Ramos (cell line): ENCODE results near the gene GCH1.
"Not testable (repeated sequence)": the region's sequence is repeated elsewhere in the genome, so short reads cannot be mapped to it uniquely, and the experiment has no call there.

Experiments
- in situ Hi-C: fragments of 300-500 bp; cut with MboI; formaldehyde crosslinking; loops from one replicate; pipeline ENCODE4 v1.14.3; 2022; ENCODE audit warnings: low sequenced_read_pairs; ENCODE audit not compliant: unreplicated experiment

The GCH1 gene

GRCh38 chr14:54805445-54806322, 96.9 kb downstream of the GCH1 start:
- in situ Hi-C loops = no loop called here

GRCh38 chr14:54805070-54805444, 97.6 kb downstream of the GCH1 start:
- in situ Hi-C loops = no loop called here

GRCh38 chr14:54804538-54805041, 98.0 kb downstream of the GCH1 start:
- in situ Hi-C loops = no loop called here

GRCh38 chr14:54803926-54804537, 98.6 kb downstream of the GCH1 start:
- in situ Hi-C loops = no loop called here

- in situ Hi-C loops = no loop called here
These were observed 99.2 kb downstream of the GCH1 start for GRCh38 chr14:54803396-54803795.

- in situ Hi-C loops = not testable (repeated sequence)
These were observed 101.1 kb downstream of the GCH1 start for GRCh38 chr14:54801482-54801881.

GRCh38 chr14:54798465-54799124, 104.0 kb downstream of the GCH1 start:
- in situ Hi-C loops = no loop called here

- in situ Hi-C loops = no loop called here
These were observed 104.6 kb downstream of the GCH1 start for GRCh38 chr14:54797986-54798385.

GRCh38 chr14:54797556-54797955, 105.1 kb downstream of the GCH1 start:
- in situ Hi-C loops = no loop called here

- in situ Hi-C loops = no loop called here
These were observed 105.7 kb downstream of the GCH1 start for GRCh38 chr14:54796961-54797360.

- in situ Hi-C loops = no loop called here
These were observed 107.8 kb downstream of the GCH1 start for GRCh38 chr14:54794796-54795195.

- in situ Hi-C loops = no loop called here
These were observed 108.5 kb downstream of the GCH1 start for GRCh38 chr14:54794159-54794558.

GRCh38 chr14:54792288-54792687, 110.3 kb downstream of the GCH1 start:
- in situ Hi-C loops = no loop called here
